Naive thymus-derived CD4-positive, alpha-beta T cell (primary cell): ENCODE results near the gene AP4B1. TPM values are rescaled to one million over a fixed set of nuclear protein-coding genes. Genes with fewer than 3 reads are reported as not detected.

Experiments
- ATAC-seq: fragments of 150-1000 bp; cut with Tn5 transposase; 2 replicates; pipeline ENCODE4 v1.10.0; 2021; ENCODE audit warnings: mild to moderate bottlenecking, moderate library complexity
- CTCF ChIA-PET: fragments of 350-600 bp; sonication (Branson Sonifier 250); formaldehyde crosslinking; loops from one replicate; lab custom pipeline; 2021; ENCODE audit warnings: antibody characterized with exemption; lab: Charles Lee
- POLR2A ChIA-PET: fragments of 350-600 bp; sonication (Branson Sonifier 250); formaldehyde crosslinking; loops from one replicate; lab custom pipeline; 2021; ENCODE audit warnings: antibody characterized with exemption, inconsistent platforms; lab: Charles Lee
- DNase-seq, 9 donors: peaks; one replicate each; pipeline versions ENCODE4 v3.0.0 to v3.0.0-alpha.2; 2020 to 2022; ENCODE audit warnings: mixed read lengths in 1 of 9
- H3K27ac ChIP-seq: one replicate; pipeline ENCODE4 v1.7.0; 2013; ENCODE audit warnings: mild to moderate bottlenecking, low read depth, low read length, moderate library complexity
- H3K27me3 ChIP-seq, 2 donors: one replicate each; pipeline ENCODE4 v1.7.0; 2013; ENCODE audit warnings: low read length in 2 of 2, mild to moderate bottlenecking in 2 of 2, moderate library complexity in 2 of 2; ENCODE audit not compliant: control insufficient read depth in 2 of 2, insufficient read depth in 2 of 2
- H3K36me3 ChIP-seq, 3 experiments: 1 replicate in 2 of 3; 2 replicates in 1 of 3; pipeline ENCODE4 v1.7.0; 2013; ENCODE audit warnings: low read length in 3 of 3, mild to moderate bottlenecking in 3 of 3, moderate library complexity in 1 of 3; ENCODE audit not compliant: insufficient read depth in 3 of 3, control insufficient read depth in 2 of 3
- H3K4me1 ChIP-seq, 2 donors: one replicate each; pipeline ENCODE4 v1.7.0; 2013; ENCODE audit warnings: low read length in 2 of 2, mild to moderate bottlenecking in 2 of 2, moderate library complexity in 1 of 2; ENCODE audit not compliant: control insufficient read depth in 2 of 2, insufficient read depth in 2 of 2
- H3K4me3 ChIP-seq: 2 replicates; pipeline ENCODE4 v1.7.0; 2013; ENCODE audit warnings: mild to moderate bottlenecking, low read length
- H3K9me3 ChIP-seq, 3 experiments: 1 replicate in 2 of 3; 2 replicates in 1 of 3; pipeline ENCODE4 v1.7.0; 2013; ENCODE audit warnings: low read length in 3 of 3; ENCODE audit not compliant: control insufficient read depth in 2 of 3
- H3K27ac Mint-ChIP-seq, 9 donors: one replicate each; pipeline ENCODE4 v1.8.0; 2020 to 2022; ENCODE audit warnings: mixed read lengths in 9 of 9, mild to moderate bottlenecking in 8 of 9, moderate library complexity in 5 of 9, inconsistent platforms in 2 of 9
- H3K27me3 Mint-ChIP-seq, 5 donors: one replicate each; pipeline ENCODE4 v1.8.0; 2021 to 2022; ENCODE audit warnings: mixed read lengths in 5 of 5, mild to moderate bottlenecking in 1 of 5
- H3K36me3 Mint-ChIP-seq, 5 donors: one replicate each; pipeline ENCODE4 v1.8.0; 2020 to 2022; ENCODE audit warnings: mixed read lengths in 5 of 5, mild to moderate bottlenecking in 3 of 5, inconsistent platforms in 1 of 5
- H3K4me1 Mint-ChIP-seq, 7 donors: one replicate each; pipeline ENCODE4 v1.8.0; 2020 to 2022; ENCODE audit warnings: mixed read lengths in 7 of 7, mild to moderate bottlenecking in 3 of 7, inconsistent platforms in 1 of 7
- H3K4me3 Mint-ChIP-seq, 10 donors: one replicate each; pipeline ENCODE4 v1.8.0; 2020 to 2022; ENCODE audit warnings: mild to moderate bottlenecking in 10 of 10, mixed read lengths in 10 of 10, moderate library complexity in 6 of 10, inconsistent platforms in 2 of 10
- H3K9me3 Mint-ChIP-seq, 11 donors: one replicate each; pipeline ENCODE4 v1.8.0; 2020 to 2022; ENCODE audit warnings: mixed read lengths in 11 of 11, mild to moderate bottlenecking in 4 of 11, inconsistent platforms in 1 of 11, moderate library complexity in 1 of 11
- intact Hi-C, 2 donors: fragments of 100-400 bp; cut with micrococcal nuclease; formaldehyde crosslinking; loops; one replicate each; pipeline ENCODE4 v1.15.1; 2023
- polyA plus RNA-seq, 2 donors: library from polyadenylated mRNA; unstranded; fragments of 300-500 nt; fragmentation: Illumina TruSeq; gene quantifications; one replicate each; pipeline ENCODE4 v1.2.3, GENCODE V29; 2021
- total RNA-seq, 6 experiments: library from RNA in 5 of 6; stranded (reverse) in 5 of 6; gene quantifications; 1 replicate in 5 of 6; 2 replicates in 1 of 6; pipeline ENCODE4 v1.2.3 and lab custom pipeline; 2021 to 2026

The AP4B1 gene
- total and polyA plus RNA-seq, 7 experiments from 2014 or later = 13.7 to 75.4 (median 51.4) TPM

DNA sequence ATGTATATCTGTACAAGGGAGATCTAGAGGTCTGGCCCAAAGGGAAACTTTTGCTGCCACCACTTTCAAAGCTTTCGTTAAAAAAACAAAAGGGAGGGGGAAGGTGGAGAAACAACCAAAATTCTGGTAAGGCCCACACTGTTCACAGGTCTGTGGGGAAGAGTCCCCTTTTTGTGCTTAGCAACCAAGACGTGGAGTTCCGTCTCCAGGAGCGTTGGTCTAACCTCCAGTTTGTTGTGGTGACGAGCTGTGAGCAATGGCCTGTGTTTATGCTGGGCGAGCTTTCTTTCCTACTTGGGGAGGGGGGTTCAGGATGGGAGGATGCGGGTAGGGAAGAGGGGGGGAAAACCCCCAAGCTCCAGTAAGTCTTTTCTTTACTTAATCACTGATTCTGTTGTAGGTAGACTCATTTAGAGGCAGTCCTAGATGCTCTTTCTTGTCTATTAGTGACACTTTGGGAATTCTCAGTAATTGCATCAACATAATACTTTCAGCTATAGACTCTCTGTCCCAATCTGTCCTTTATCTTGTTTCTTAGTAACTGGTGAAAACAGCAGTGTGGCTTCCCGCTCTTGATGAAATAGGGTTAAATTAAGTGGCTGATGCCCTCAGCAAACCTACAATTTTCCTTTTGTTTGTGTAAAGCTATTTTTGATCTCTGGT, 26.0 kb upstream of the AP4B1 start:
- H3K4me1 ChIP-seq = peaks cover 54 to 56% of the 10 kb centered on the region in 2 donors

DNA sequence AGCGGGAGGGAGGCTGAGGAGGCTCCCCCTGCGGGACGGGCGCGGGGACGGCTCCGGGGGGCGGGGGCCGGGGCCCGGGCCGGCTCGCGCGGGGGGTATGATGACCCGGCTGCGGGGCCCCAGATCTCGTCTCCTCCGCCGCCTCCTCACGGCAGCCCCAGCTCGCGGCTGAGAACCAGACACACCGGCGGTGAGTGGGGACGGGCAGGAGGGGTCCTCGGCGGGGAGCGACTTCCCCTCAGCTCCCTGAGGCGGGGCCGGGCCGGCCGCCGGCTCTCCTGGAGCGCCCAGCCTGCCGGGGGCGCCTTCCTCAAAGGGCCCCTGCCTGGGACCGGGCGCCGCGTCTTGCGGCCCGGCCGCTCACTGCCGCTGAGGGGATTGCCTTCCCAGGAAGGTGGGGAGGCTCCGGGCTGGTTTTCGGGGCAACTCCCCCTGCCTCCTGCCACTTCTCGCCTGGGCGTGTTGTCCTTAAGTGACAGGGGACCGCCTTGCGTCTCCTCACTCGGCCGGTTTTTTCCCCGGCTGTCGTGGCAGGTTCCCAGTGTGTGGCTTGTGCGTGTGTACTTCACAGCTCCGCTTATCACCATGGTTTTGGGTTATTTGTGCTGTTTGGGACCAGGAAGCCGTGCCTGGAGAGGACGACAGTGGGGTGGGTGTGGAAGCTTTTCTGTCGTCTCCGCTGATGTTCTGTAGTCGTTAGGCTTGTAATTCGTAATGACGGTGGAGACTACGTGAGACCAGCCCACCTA, 25.3 kb upstream of the AP4B1 start:
- intact Hi-C loops = loop anchor here (1.0 to 10.0 kb wide), 21 partner anchors 25 to 1535 kb away; partner anchors contain the start of genes BCAS2 (in 2 of the 2), CAPZA1 (in 2 of the 2), DCLRE1B (in 2 of the 2) and PTPN22 (in 2 of the 2)
- Mint-ChIP-seq H3K27ac (peak overlapping the region; percentile 93 to 100 (median 99)), H3K27me3 (peaks cover 0 to 5% (median 0%) of the 10 kb centered on the region in 5 donors), H3K4me3 (peak overlapping the region; percentile 88 to 99 (median 98)), H3K36me3 (peaks cover 0 to 11% (median 4%) of the 10 kb centered on the region in 5 donors), H3K4me1 (peaks cover 45 to 64% (median 52%) of the 10 kb centered on the region in 7 donors), H3K9me3 (no peaks in the 10 kb centered on the region)
- Histone ChIP-seq H3K27me3 (no peaks in the 10 kb centered on the region), H3K27ac (peak overlapping the region; percentile 99), H3K9me3 (no peaks in the 10 kb centered on the region), H3K36me3 (peaks cover 0 to 3% (median 0%) of the 10 kb centered on the region in 3 experiments), H3K4me1 (peaks cover 49 to 52% of the 10 kb centered on the region in 2 donors), H3K4me3 (peak overlapping the region; percentile 100)
- ChIA-PET POLR2A (interaction anchor here (0.5 to 14.4 kb wide), 24 partner anchors 17 to 1311 kb away, joined by 3 to 360 read pairs (median 4); partner anchors contain the start of genes AP4B1, CAPZA1, DCLRE1B and RSBN1), CTCF (interaction anchor here (0.7 to 3.7 kb wide), 21 partner anchors 9 to 1556 kb away, joined by 3 to 39 read pairs (median 4); partner anchors contain the start of genes AP4B1, DCLRE1B and OLFML3)
- DNase-seq = peak; percentile 65 to 94 (median 81)
- ATAC-seq = peak; percentile 49

More for the DNA sequence above, 26.0 kb upstream of the AP4B1 start:
- Mint-ChIP-seq H3K4me1 (peaks cover 50 to 71% (median 58%) of the 10 kb centered on the region in 7 donors), H3K36me3 (peaks cover 0 to 18% (median 4%) of the 10 kb centered on the region in 5 donors), H3K27me3 (peaks cover 0 to 5% (median 0%) of the 10 kb centered on the region in 5 donors), H3K27ac (peak overlapping the region; percentile 93 to 100 (median 99)), H3K4me3 (peak overlapping the region; percentile 88 to 99 (median 98)), H3K9me3 (no peaks in the 10 kb centered on the region)
- ChIA-PET POLR2A (interaction anchor here (0.6 to 14.4 kb wide), 18 partner anchors 17 to 1312 kb away, joined by 3 to 360 read pairs (median 4); partner anchors contain the start of genes AP4B1, CAPZA1, DCLRE1B and RSBN1), CTCF (interaction anchor here (0.6 to 3.7 kb wide), 19 partner anchors 8 to 1556 kb away, joined by 3 to 39 read pairs (median 5); partner anchors contain the start of genes AP4B1 and DCLRE1B)
- H3K27me3 ChIP-seq = no peaks in the 10 kb centered on the region
- no peaks in the 10 kb centered on the region for H3K9me3 ChIP-seq
- ATAC-seq = peak; percentile 58
- intact Hi-C loops = loop anchor here (1.0 to 10.0 kb wide), 13 partner anchors 10 to 1536 kb away; partner anchors contain the start of genes CAPZA1 (in 2 of the 2), ST7L (in 2 of the 2), BCAS2 (in 1 of the 2) and CTTNBP2NL (in 1 of the 2)
- peak; percentile 40 to 91 (median 72) for DNase-seq
- peaks cover 0 to 3% (median 0%) of the 10 kb centered on the region in 3 experiments for H3K36me3 ChIP-seq
- peak overlapping the region; percentile 100 for H3K4me3 ChIP-seq
- H3K27ac ChIP-seq = peak overlapping the region; percentile 99

DNA sequence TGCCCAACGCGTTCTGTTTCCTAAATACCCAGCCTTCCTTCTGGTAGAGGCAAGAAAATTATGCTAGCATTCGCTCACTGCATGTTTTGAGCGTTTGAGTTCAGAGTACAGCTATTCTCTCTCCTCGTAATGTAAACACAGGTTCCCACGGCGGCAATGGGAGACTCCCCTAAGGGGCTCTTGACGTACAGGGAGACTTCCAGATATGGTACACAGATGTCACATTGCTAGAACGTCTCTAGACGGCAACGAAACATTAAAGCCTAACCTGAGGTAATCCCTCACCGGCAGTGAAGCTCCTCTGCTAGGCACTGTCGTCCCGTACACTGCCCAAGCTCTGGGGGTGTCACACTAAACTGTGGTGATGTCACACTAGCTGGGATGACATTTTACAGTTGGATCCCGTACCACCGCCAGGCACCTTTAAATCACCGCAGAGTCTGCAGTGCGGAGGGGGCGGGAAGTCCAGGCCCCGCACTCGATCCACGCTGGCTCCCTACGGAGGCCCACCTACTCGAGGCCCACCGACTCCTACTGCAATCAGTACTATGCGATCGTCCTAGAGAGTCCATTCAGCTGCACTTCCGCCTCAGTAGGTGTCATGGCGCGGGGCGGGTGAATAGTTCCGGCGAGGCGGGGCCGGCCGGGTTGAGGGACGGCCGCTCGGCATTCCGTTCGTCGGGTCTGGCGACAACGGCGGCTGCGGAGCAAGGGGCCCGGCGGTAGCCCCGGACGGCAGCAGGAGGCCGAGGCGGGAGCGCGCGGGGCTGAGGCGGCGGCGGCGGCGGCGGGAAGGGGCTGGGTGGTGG, 24.5 kb upstream of the AP4B1 start, which contains the start of gene HIPK1:
TSS of gene HIPK1 (plus strand) at position 384 of the 809 bp plus-strand sequence.
- Mint-ChIP-seq H3K4me1 (peaks cover 41 to 56% (median 48%) of the 10 kb centered on the region in 7 donors), H3K36me3 (peaks cover 0 to 11% (median 4%) of the 10 kb centered on the region in 5 donors), H3K9me3 (no peaks in the 10 kb centered on the region), H3K27me3 (peaks cover 0 to 12% (median 0%) of the 10 kb centered on the region in 5 donors), H3K27ac (peak within 1 kb of the TSS; percentile 93 to 100 (median 100)), H3K4me3 (peak within 1 kb of the TSS; percentile 96 to 100 (median 99))
- Histone ChIP-seq H3K27me3 (no peaks in the 10 kb centered on the region), H3K36me3 (peaks cover 0 to 3% (median 0%) of the 10 kb centered on the region in 3 experiments), H3K9me3 (no peaks in the 10 kb centered on the region), H3K4me3 (peak within 1 kb of the TSS; percentile 100), H3K27ac (peak within 1 kb of the TSS; percentile 99), H3K4me1 (peaks cover 41 to 46% of the 10 kb centered on the region in 2 donors)
- POLR2A ChIA-PET = interaction anchor here (0.5 to 14.4 kb wide), 22 partner anchors 8 to 1310 kb away, joined by 3 to 360 read pairs (median 4); partner anchors contain the start of genes AP4B1, DCLRE1B, RSBN1 and ST7L
- ATAC-seq = peak; percentile 69
- CTCF ChIA-PET = interaction anchor here (0.6 to 3.7 kb wide), 20 partner anchors 9 to 858 kb away, joined by 3 to 39 read pairs (median 3); partner anchors contain the start of genes AP4B1, DCLRE1B and OLFML3
- intact Hi-C loops = loop anchor here (1.0 to 5.0 kb wide), 11 partner anchors 24 to 1212 kb away; partner anchors contain the start of genes DCLRE1B (in 2 of the 2), BCAS2 (in 1 of the 2), CSDE1 (in 1 of the 2) and LRIG2 (in 1 of the 2)
- peak; percentile 88 to 97 (median 93) for DNase-seq

DNA sequence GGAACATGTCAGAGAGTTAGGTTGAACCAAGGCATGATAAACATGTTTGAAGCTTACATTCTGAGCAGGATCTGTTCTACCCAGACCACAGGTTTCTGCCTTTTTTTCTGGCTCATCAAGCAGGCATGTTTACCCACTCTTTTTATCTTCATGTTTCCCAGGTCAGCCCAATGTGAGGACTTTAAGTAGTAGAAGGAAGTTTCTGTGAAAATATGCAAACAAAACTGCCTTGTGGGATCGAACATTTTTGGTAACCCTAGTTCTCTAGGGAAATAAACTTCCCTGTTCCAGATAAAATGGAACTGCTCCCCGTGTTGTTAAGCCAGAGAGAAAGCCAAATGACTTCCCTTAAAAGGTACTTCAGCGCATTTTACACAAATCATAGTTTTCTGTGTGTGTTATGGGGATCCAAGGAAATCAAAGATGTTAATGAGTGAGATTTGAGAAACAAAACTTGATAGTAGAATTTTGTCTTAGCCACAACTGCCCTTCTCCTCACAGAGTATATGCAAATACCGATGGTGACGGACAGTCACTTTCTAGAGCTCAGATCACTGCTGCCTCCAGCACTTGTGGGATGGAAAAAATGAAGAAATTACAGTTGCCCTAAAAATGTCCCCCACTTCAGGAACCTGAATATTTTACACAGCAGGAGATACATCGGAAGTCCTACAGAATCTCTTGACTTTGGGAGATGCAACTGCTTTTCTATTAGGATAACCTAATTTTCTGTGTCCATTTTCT, 23.8 kb upstream of the AP4B1 start:
- peak in 1 of 9 donors; percentile 12 for DNase-seq
- intact Hi-C loops = loop anchor here in 1 of 2 donors (2.0 to 5.0 kb wide), 5 partner anchors 538 to 1211 kb away; partner anchors contain the start of genes CSDE1, LRIG2, MAGI3 and PPM1J
- H3K9me3 ChIP-seq = no peaks in the 10 kb centered on the region
- ChIA-PET POLR2A (interaction anchor here (0.8 to 14.4 kb wide), 15 partner anchors 8 to 1309 kb away, joined by 3 to 360 read pairs (median 4); partner anchors contain the start of genes AP4B1, DCLRE1B and ST7L), CTCF (interaction anchor here (0.6 to 3.7 kb wide), 12 partner anchors 9 to 539 kb away, joined by 3 to 39 read pairs (median 3); partner anchors contain the start of genes AP4B1, DCLRE1B and OLFML3)
- Mint-ChIP-seq H3K27me3 (peaks cover 0 to 17% (median 0%) of the 10 kb centered on the region in 5 donors), H3K27ac (peak overlapping the region; percentile 93 to 100 (median 100)), H3K4me3 (peak overlapping the region; percentile 96 to 100 (median 98)), H3K9me3 (no peaks in the 10 kb centered on the region), H3K4me1 (peaks cover 35 to 48% (median 40%) of the 10 kb centered on the region in 7 donors), H3K36me3 (peaks cover 0 to 7% (median 4%) of the 10 kb centered on the region in 5 donors)
- peak overlapping the region; percentile 100 for H3K4me3 ChIP-seq
- peaks cover 0 to 3% (median 0%) of the 10 kb centered on the region in 3 experiments for H3K36me3 ChIP-seq
- ATAC-seq = no peak
- no peaks in the 10 kb centered on the region for H3K27me3 ChIP-seq
- H3K27ac ChIP-seq = peak overlapping the region; percentile 99
- peaks cover 33 to 38% of the 10 kb centered on the region in 2 donors for H3K4me1 ChIP-seq
